Hematopoietic multipotent progenitor cell treated with erythropoietin and hydrocortisone succinate and interleukin-3 and kit ligand, for 6 days (in vitro differentiated cells): ENCODE results near the gene TNFRSF25.

ENCODE experiments used
- DNase-seq: peaks from one replicate; pipeline ENCODE4 v3.0.0-alpha.2; 2015

Gene TNFRSF25, protein sequence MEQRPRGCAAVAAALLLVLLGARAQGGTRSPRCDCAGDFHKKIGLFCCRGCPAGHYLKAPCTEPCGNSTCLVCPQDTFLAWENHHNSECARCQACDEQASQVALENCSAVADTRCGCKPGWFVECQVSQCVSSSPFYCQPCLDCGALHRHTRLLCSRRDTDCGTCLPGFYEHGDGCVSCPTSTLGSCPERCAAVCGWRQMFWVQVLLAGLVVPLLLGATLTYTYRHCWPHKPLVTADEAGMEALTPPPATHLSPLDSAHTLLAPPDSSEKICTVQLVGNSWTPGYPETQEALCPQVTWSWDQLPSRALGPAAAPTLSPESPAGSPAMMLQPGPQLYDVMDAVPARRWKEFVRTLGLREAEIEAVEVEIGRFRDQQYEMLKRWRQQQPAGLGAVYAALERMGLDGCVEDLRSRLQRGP

DNA sequence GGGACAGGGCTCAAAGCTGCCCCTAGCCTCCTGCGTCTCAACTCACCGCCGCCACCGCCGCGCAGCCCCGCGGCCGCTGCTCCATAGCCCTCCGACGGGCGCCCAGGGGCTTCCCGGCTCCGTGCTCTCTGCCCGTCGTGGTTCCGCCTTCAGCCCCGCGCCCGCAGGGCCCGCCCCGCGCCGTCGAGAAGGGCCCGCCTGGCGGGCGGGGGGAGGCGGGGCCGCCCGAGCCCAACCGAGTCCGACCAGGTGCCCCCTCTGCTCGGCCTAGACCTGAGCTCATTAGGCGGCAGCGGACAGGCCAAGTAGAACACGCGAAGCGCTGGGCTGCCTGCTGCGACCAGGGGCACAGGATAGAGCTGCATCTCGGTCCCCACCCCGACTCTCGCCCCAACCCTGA lies at the start of gene TNFRSF25:
Gene TNFRSF25, minus strand, starts transcription at position 151 of the 400 bp plus-strand sequence. Its CDS starts 66 bp downstream, at position 85.
- DNase-seq = no peak

DNA sequence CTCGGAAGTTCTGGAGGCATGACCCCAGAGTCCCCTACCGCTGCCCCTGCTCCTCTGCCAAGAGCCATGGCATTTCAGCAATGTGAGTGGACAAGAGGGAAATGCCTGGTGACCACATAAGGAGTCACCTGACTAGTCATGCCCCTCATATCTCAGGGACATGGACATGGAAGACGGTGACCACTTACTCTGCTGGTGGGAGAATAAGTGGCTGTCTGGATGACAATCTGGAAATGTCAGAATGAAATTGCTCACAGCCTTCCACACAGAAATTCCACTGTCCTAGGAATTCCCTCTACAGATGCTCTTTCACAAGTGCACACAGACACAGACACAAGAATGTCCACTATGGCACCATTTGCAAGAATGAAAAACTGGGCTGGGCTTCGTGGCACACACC lies 49.8 kb upstream of the TNFRSF25 start:
- DNase-seq = no peak

DNA sequence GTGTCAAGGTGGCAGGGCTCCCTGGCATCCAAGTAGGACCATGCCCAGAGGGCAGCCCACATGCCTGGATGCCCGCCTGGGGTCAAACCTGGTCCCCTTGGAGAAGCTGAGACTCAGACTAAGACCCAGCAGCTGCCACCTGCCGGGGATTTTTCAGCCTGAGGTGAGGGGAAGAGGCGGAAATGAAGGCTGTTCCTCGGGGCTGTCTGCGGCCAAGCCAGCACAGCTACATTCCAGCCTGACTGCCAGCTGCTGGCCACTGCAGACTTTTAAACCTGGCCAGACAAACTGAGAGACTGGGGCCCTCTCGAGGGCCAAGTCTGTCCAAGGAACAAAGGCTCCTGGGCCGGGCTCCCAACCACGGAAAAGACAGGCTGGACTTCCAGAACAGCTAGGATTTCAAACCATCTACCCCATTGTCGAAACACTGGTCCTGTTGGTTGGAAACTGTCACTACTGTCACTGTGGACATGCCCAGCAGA lies 47.4 kb upstream of the TNFRSF25 start:
- no peak for DNase-seq

DNA sequence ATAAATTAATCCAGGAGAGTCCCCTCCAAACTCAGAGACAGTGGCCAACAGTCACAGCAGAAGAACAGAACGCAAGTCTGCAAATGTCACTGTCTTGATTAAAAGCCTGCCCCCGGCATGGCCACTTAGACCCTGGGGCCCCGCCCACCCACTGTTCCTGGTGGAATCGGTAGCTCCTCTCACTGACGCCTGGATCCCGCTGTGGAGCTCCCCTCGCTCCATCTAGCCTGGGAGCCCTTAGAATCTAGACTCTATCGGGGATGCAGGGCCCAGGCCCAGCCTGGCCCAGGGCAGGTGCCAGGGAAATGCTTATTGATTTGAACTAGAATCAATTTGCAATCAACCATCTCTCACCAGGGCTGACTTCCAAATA lies 46.9 kb upstream of the TNFRSF25 start:
- DNase-seq = no peak

DNA sequence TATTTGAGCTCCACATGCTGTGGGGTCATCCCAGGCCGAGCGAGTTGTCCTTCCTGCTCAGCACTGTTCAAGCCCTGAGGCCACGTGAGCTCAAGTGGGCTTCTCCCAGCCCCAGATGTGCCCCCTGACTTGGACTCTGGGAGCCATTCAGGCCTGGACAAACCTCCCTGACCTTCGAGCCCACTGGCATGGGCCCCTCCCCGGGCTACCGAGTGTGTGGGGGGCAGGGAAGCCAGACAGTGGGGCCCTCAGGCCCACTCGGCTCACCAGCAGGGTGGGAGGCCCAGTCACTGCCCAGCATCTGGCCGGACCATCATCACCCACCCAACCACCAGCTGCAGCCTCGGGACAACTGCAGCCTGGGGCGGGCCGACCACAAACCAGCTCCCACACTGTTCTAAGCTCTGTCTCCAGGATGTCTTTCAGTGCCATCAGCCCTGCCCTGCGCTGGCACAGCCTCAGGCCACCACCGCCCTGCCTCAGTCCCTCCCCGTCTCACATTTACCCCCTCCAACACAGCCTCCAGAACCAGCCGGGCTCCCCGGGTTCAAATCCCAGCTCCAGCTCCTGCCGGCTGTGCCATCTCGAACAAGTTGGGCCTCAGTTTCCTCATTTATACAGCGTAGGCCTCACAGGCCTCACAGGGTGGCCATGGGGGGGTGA lies 46.4 kb upstream of the TNFRSF25 start:
- DNase-seq = no peak

DNA sequence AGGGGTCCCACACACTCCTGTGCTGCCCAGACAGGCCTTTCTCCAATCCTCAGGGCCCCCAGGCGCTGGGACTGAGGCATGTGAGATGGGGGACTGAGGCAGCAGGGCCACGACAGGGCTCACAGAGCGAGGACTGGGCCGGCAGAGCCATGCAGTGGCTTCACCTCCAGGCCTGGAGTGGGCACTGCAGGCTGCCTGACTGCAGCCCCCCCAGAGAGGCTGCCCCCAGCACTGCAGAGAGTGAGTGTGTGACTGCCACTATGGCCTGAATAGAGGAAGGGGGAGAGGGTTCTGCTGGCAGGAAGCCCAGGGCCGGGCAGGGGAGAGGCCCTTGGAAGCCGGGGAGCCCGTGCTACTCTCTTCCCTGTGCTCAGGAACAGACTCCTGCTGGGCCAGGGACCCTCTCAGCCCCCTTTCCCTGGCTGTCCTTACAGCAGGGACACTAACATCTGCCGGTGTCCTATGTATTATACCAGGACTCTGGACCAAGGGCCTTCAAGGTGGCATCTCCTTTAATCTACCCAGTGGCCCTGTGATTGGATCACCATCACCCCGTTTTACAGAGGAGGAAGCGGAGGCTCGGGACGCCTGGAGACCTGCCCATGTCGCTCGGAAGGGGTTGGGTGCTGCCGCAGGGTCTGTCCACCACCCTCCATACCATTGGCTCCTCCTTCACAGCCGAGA lies 45.7 kb upstream of the TNFRSF25 start:
- no peak for DNase-seq

DNA sequence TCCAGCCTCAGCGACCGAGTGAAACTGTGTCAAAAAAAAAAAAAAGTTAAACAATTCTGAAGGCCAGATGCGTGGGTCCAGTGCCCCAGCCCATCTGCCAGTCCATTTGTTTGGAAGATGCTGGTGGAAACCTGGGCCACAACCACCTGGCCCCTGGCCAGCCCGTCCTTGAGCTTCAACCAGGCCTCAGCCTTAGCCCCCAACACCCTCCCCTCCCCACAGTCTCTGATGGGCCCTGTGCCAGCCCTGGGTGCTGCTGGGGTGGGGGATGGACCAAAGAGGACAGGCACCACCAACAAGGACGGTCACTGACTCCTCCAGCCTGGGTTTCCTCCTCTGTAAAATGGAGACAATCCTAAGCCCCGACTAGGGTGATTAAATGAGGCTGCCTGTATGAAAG lies 45.1 kb upstream of the TNFRSF25 start:
- no peak for DNase-seq

DNA sequence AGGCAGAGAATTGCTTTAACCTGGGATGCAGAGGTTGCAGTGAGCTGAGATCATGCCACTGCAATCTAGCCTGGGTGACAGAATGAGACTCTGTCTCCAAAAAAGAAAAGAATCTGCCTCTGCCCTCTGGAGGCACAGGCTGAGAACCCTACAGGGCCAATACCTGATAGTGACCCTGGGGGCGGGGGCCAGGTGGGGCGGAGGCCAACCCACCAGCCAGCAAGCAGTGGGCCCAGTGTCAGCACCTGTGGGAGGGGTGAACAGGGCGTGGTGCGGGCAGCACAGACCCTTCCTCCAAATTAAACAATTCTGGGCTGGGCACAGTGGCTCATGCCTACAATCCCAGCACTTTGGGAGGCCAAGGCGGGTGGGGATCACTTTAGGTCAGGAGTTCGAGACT lies 44.5 kb upstream of the TNFRSF25 start:
- no peak for DNase-seq

DNA sequence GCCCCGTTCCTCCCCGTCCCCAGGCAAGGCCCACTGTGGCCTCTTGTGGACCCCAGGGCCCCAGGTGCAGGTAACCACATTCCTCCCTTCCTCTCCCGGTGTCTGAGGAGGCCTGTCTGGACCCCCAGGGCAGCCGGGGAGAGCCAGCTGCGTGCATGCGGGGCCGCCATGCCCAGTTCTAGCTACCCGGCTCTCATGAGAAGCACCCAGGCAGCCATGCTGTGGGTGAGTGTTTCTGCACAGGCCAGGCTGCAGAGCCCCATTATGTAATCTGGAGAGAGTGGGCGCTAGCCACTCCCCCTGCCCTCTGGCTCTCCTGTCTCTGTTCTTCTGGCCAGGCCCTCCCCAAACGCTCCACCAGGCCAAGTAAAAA lies 43.9 kb upstream of the TNFRSF25 start:
- DNase-seq = no peak

DNA sequence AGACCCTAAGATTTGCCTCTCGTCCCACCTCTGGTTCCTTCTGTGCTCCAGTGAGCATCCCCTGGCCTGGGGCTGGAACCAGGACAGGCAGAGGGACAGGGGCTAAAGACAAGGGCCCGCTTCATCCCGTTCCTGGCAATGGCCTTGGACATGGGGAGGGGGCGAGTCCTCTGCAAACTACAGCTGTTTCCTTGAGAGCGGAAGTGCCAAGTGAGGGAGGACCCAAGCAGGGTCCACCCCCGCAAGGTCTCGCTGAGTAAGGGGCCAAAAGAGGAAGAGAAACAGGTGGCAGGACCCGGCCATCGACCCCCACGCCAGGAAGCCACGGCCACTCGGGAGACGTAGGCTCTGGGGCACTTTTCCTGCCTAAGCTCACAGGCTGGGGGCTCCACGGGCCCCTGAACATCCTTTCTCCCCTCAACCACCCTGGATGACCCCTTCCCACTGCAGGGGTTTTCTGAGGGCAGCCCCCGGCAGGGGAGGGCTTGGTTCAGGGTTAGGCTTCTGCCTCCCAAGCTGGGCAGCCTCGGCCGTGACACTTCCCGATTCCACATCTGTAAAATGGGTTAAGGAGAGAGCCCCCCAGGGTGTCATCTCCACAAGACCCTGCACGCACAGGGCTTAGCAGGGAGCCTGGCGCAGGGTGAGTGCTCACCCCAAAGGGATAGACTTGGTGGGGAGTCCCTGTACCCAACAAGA lies 43.4 kb upstream of the TNFRSF25 start:
- DNase-seq = no peak

DNA sequence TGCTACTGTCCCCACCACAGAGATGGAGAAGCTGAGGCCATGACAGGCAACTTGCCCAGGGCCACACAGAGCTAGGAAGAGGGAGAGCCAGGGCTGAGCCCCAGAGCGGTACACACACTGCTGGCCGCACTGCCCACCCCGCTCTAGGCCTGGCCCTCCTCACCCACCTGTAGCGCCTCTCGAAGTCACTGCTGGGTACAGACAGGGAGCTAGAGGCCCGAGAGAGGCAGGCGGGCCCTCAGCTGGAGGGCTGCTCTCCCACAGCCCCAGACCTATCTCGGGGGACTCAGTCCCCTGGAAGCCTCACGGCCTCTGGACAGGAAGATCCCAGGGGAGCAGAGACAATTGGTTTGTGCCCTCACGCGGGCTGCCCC lies 42.8 kb upstream of the TNFRSF25 start:
- no peak for DNase-seq

DNA sequence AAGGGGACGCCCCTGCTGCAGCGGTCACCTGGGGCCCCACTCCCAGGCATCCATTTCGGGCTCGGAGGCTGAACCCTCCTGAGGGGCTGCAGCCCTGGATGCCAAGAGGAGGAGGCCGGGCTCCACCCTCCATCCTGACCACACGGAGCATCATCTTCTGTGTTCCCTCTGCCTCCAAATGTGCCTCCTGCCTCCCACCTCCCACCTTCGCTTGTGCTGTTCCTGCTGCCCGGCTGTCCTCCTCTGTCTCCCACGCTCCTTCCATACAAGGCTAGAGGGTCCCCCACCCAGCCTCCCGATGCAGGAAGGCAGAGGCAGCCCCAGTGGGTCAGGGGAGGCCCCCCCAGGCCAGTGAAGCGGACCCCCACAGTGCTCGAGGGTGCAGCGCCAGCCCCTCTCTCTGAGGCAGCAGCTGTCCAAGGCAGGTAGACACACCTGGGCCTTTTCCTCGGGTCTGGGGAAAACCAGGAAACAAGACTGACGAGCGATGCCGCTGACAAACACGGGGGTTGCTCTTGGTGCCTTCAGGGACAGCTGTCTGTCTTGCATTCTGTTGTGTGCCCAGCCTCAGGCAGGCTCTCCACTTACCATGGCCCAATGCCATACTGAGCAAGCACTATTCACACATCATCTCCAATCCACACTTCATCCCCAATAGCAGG lies 42.3 kb upstream of the TNFRSF25 start:
- DNase-seq = no peak

DNA sequence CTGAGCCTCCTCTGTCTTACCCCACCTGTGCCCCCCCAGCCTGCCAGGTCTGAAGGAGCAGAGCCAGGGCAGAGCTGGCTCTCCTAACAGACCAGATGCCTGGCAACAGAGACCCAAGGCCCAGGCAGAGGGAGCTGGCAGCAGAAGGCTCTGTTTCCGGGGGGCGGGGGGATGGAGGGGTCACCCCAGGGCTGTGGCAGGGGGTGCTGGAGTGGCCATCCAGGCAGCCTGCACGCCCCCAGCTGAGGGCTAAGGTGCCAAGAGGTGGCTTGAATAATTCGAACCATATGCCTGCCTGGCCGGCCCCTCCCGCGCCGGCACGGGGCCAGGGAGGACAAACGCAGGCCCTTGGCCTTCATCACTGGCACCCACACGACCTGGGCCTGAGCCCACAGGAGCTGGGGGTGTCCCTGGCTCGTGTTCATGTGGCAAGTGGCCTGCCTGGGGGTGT lies 41.5 kb upstream of the TNFRSF25 start:
- DNase-seq = no peak

DNA sequence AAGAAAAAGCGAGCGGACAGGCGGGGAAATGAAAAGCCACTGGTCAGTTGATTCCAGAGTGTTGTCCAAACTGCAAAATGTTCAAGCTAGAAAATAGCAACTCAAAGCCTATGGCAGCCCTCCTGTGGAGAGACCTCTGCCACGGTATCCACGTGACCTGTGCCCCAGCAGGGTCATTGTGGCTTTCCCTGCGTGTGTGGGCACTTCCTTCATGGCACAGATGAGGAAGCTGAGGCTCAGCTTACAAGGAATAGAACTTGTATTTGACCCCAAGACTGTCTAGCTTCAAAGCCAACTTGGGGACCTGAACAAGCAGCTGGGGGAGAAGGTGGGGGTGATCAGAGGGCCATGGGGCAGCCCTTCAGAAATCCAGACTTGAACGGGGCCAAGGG lies 41.1 kb upstream of the TNFRSF25 start:
- DNase-seq = no peak

DNA sequence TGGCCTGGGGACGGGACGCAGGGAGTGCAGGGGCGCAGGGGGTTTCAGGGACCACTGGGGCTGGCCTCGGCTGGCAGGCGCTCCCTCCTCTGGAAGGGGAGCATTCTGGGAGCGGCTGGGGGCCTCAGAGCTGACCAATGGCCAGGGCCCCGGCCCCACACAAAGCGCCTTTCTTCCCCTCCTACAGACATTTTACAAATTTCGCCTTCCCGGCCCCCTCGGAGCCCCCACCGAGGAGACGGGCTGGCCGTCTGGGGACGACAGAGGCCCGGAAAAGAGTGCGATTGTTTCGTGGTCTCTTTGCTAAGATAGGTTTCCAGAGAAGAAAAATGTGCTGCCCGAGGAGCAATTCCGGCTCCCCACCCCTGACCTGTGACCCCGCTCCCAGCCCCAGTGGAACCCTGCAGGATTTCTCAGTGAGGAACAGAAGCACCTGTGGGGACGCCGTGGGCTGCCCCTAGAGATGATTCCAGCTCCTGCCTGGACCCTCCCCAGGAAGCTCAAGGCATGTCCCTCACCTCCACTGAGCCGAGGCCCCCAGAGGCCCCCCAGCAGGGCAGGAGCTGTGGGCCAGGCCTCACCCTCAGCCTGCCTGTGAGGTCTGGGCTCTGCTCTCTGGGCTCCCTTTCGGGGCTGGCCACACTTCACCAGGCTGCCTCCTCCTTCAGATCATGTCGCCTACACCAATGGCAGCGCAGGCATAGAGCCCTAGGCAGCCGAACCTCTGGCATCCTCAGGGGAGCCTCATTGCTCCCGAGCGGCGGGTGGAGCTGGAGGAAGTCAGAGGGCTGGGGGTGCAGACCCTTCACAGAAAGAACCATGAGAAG lies 40.5 kb upstream of the TNFRSF25 start:
- no peak for DNase-seq

DNA sequence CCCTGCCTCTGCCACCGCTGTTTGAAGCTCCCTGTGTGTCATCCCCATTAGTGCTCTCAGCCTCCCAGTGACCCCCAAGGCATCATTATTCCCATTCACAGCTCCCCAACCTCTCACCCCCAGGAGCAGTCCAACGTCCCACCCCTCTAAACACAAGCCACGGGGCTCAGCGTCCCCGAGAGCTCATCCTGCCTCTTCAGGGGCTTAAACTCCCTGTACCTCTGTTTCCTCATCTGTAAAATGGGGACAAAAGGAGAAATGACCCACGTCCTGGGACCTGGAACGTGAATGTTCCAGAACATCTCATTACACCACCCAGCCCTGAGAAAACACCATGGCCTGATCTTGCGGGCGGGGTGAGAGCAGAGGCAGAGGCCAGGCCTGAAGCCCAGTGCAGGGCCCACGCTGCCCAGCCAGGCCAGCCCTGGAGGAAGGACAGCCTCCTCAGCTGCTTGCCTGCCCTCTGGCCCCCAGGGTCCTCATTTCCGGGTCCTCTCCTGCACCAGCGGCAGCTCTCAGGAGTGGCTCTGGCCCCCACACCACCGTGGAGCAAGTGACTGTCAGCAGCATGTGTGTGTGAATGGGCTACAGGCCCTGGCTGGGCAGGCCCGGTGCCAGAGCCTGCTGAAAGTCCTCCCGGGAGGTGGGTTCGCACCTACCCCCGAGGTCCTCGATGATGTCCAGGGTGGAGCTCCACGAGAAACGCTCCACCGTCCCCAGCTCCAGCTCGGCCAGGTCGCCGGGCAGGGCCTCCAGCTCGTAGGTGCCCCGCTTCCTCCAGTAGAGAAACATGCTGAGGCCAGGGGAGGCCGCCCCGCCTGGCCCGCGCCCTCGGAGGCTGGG lies 39.6 kb upstream of the TNFRSF25 start:
- DNase-seq = no peak

DNA sequence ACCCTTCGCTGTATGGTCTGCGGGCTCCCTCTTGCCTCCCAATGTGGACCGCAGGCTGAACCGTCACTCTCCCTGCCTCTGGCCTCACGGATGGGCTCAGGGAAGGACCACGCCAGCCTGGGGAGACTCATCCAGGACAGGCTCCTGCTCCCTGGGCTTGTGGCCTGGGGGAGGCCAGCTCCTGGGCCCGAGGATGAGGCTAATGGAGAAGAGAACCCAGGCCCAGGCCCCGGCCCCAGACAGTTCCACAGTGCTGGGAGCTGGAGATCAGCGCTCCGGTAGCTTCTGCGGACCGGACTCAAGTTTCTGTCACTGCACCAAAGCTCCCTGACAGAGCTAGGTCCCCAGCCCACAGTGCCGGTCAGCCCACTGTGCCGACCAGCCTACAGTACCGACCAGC lies 38.9 kb upstream of the TNFRSF25 start:
- DNase-seq = no peak

DNA sequence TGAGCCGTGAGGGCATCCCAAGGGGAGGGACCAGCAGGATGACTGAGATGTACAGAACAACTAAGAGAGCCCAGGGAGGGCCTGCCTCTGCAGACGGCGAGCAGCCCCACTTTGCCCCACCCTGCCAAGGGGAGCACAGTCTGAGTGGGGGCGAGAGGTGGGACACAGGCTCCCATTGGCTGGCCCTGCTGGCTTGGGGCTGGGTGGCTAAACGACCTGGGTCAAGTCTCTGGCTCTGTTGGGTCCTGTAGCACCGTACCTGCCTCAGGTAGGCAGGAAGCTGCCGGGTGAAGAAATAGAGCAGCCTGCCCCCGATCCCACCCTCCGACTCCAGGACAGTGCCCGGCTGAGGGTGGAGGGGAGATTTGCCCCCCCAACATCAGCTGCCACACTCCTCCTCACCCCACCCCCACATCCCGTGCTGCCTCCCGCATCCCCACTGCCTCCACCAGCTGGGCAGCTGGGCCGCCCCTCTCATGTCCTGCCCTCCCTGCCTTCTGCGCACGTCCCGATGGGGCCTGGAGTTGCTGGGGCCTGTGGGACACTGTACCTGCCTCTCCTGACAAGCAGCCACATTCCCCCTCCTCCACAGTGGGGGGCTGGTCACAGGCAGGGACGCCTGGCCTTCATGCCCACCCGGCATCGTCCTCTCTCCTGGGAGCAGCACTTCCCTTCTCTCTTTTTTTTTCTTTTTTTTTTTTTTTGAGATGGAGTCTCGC lies 38.1 kb upstream of the TNFRSF25 start:
- DNase-seq = no peak

DNA sequence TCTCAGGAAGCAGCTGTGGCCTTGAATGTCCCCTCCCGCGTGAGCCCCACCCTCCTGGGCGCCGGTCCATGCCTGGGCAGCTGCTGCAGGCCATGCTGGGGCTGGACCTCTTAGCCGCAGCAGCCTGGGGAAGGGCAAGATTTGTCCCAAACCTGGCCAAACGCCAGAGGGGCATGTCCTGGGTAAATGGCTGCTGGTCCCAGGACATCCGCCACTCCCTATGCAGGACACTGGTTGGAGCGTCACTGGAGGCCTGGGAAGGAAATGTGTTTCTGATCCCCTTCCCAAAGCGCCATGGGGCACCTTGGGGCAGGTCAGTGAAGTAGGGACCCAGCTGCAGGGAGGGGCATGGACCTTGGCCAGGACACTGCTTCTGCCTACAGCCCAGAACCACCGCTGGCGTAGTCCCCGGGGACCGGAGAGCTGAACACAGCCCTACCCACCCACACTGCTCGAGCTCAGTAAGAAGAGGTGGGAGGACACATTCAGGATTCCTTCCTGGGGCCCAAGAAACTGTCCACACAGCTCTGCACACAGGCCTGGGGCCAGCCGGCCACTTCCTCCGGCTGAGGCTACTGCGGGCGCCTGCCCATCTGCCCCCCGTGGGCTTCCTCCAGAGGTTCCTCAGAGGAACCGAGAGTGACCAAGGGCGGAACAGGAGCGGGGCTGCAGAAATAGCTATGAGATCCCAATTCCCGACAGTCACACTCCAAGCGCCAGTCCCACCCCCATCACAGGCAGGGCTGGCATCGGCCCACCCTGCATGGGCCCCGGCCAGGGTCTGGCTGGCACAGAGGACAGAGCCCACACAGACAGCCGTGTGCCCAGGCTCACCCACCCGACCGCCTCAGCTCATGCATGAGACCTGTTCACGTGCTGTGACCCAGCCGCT lies 36.3 kb upstream of the TNFRSF25 start:
- no peak for DNase-seq
